Measurements from ENCODE around the gene FLACC1. TPM values are rescaled to one million over a fixed set of nuclear protein-coding genes. Genes with fewer than 3 reads are reported as not detected.

The FLACC1 gene
- total and polyA plus RNA-seq, 2 donors (not counting 1 experiment from before 2014, with no cell fraction given): 1.5 to 5.0 TPM

- Mint-ChIP-seq H3K4me1 (no peaks in the 10 kb centered on the region), H3K9me3 (ENCODE audit: insufficient read depth) (peaks cover 11% of the 10 kb centered on the region), H3K27ac (no peak overlapping the region), H3K4me3 (no peak overlapping the region), H3K27me3 (no peaks in the 10 kb centered on the region)
- ATAC-seq (ENCODE audit: low read depth) (no peak), DNase-seq (no peak)
- intact Hi-C loops (cut with micrococcal nuclease): loop anchor here (5.0 kb wide), 1 partner anchor 1765 kb away; no protein-coding TSS in a partner anchor
- peaks cover 0 to 15% (median 7%) of the 10 kb centered on the region in 3 donors for H3K9me3 ChIP-seq (ENCODE audit: control extremely low read depth in 1 of 3, control insufficient read depth in 2 of 3, insufficient read depth in 1 of 3, low read length in 2 of 3)
- no peak overlapping the region for H3K4me2 ChIP-seq (replicated peaks; ENCODE audit: low read depth, low read length, poor library complexity, severe bottlenecking)
- no peak overlapping the region for H3K4me3 ChIP-seq (ENCODE audit: control extremely low read depth in 1 of 5, extremely low read depth in 1 of 5, insufficient read depth in 1 of 5, low read depth in 2 of 5, low read length in 4 of 5)
- ChIA-PET CTCF (no interaction called here), POLR2A (no interaction called here)
- no peaks in the 10 kb centered on the region for H3K27me3 ChIP-seq (replicated peaks in 1 of 4; ENCODE audit: control extremely low read depth in 1 of 4, control insufficient read depth in 3 of 4, insufficient read depth in 4 of 4, low read length in 3 of 4)
- no peaks in the 10 kb centered on the region for H3K79me2 ChIP-seq (ENCODE audit: control insufficient read depth, insufficient read depth, low read length)
- no peaks in the 10 kb centered on the region for H3K4me1 ChIP-seq (ENCODE audit: control insufficient read depth in 2 of 2, insufficient read depth in 2 of 2, low read length in 2 of 2)
- H2AFZ ChIP-seq (ENCODE audit: insufficient read depth, low read depth, low read length, poor library complexity, severe bottlenecking): no peak overlapping the region
- no peaks in the 10 kb centered on the region for H4K20me1 ChIP-seq (ENCODE audit: control insufficient read depth, insufficient read depth, low read length, poor library complexity, severe bottlenecking)
- no peaks in the 10 kb centered on the region for H3K36me3 ChIP-seq (replicated peaks in 1 of 2; ENCODE audit: control extremely low read depth in 1 of 2, control insufficient read depth in 1 of 2, extremely low read depth in 1 of 2, insufficient read depth in 2 of 2, low read length in 1 of 2)
- H3K9ac ChIP-seq (ENCODE audit: low read length): no peak overlapping the region
- TF ChIP-seq CTCF (IDR thresholded peaks at IDR 0.05) (no peak), EZH2 (IDR thresholded peaks at IDR 0.05; ENCODE audit: borderline replicate concordance, insufficient read depth, low read depth, low read length, poor library complexity, severe bottlenecking) (no peak)
- no CpG with 5 or more reads among the region's 3 CpGs for WGBS (ENCODE audit: insufficient coverage)
- no peak overlapping the region for H3K27ac ChIP-seq (ENCODE audit: low read length in 2 of 2)
Observed at GRCh38 chr2:201327678-201328077, 29.5 kb downstream of the FLACC1 start.

- TF ChIP-seq EZH2 (IDR thresholded peaks at IDR 0.05; ENCODE audit: borderline replicate concordance, insufficient read depth, low read depth, low read length, poor library complexity, severe bottlenecking) (no peak), CTCF (IDR thresholded peaks at IDR 0.05) (no peak)
- peaks cover 23% of the 10 kb centered on the region for H3K9me3 Mint-ChIP-seq (ENCODE audit: insufficient read depth)
- ATAC-seq (ENCODE audit: low read depth): no peak
Observed at GRCh38 chr2:201322772-201323171, 34.4 kb downstream of the FLACC1 start.

More at GRCh38 chr2:201322772-201323171, 34.4 kb downstream of the FLACC1 start:
- H4K20me1 ChIP-seq (ENCODE audit: control insufficient read depth, insufficient read depth, low read length, poor library complexity, severe bottlenecking): no peaks in the 10 kb centered on the region
- no peaks in the 10 kb centered on the region for H3K27me3 Mint-ChIP-seq
- no peak overlapping the region for H3K27ac Mint-ChIP-seq
- CTCF ChIA-PET: no interaction called here
- no peaks in the 10 kb centered on the region for H3K4me1 ChIP-seq (ENCODE audit: control insufficient read depth in 2 of 2, insufficient read depth in 2 of 2, low read length in 2 of 2)
- no peaks in the 10 kb centered on the region for H3K27me3 ChIP-seq (replicated peaks in 1 of 4; ENCODE audit: control extremely low read depth in 1 of 4, control insufficient read depth in 3 of 4, insufficient read depth in 4 of 4, low read length in 3 of 4)
- no peaks in the 10 kb centered on the region for H3K4me1 Mint-ChIP-seq
- no peak overlapping the region for H3K4me3 ChIP-seq (ENCODE audit: control extremely low read depth in 1 of 5, extremely low read depth in 1 of 5, insufficient read depth in 1 of 5, low read depth in 2 of 5, low read length in 4 of 5)
- no peak overlapping the region for H2AFZ ChIP-seq (ENCODE audit: insufficient read depth, low read depth, low read length, poor library complexity, severe bottlenecking)
- peaks cover 11 to 22% (median 18%) of the 10 kb centered on the region in 3 donors for H3K9me3 ChIP-seq (ENCODE audit: control extremely low read depth in 1 of 3, control insufficient read depth in 2 of 3, insufficient read depth in 1 of 3, low read length in 2 of 3)
- H3K4me2 ChIP-seq (replicated peaks; ENCODE audit: low read depth, low read length, poor library complexity, severe bottlenecking): no peak overlapping the region
- POLR2A ChIA-PET: no interaction called here
- H3K27ac ChIP-seq (ENCODE audit: low read length in 2 of 2): no peak overlapping the region
- intact Hi-C loops (cut with micrococcal nuclease): no loop called here
- no peak overlapping the region for H3K4me3 Mint-ChIP-seq
- H3K36me3 ChIP-seq (replicated peaks in 1 of 2; ENCODE audit: control extremely low read depth in 1 of 2, control insufficient read depth in 1 of 2, extremely low read depth in 1 of 2, insufficient read depth in 2 of 2, low read length in 1 of 2): no peaks in the 10 kb centered on the region
- no peak overlapping the region for H3K9ac ChIP-seq (ENCODE audit: low read length)
- DNase-seq: no peak
- no peaks in the 10 kb centered on the region for H3K79me2 ChIP-seq (ENCODE audit: control insufficient read depth, insufficient read depth, low read length)

Measured in B cell (primary cell).